Fibroblast of skin of right biceps (primary cell): ENCODE data around the gene MAGIX.
"Not testable (repeated sequence)": the region's sequence is repeated elsewhere in the genome, so short reads cannot be mapped to it uniquely, and the experiment has no call there.

Experiments
- DNase-seq: peaks from one replicate; pipeline ENCODE4 v3.0.0-alpha.2; 2013

Gene MAGIX

GRCh38 chrX:49162620-49163019 is at the start of gene MAGIX:
TSS of gene MAGIX (plus strand) at chrX:49162758. CDS start at chrX:49162890, 132 bp downstream.
- DNase-seq, result no peak

- no peak for DNase-seq
Measured at GRCh38 chrX:49116076-49116475, 46.5 kb upstream of the MAGIX start.

DNA sequence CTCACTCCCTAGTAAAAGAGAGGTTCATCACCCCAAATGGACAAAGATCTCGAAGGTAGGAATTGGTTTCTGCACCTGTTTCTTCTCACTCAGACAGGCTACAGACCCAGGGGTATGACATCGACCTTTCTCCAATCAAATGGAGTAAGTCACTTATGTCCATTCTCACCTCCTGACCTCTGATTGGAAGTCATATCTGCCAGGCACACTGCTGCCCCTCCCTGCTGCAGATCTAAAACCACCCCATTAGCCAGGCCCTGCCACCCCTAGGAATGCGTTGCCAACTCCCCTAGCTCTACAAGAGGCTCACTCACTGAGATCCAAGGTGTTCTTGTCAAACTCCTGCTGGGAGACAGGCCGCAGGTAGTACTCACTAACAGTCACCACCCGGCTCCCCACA is 45.8 kb upstream of the MAGIX start:
- no peak for DNase-seq

- DNase-seq, result no peak
Measured at GRCh38 chrX:49117581-49117980, 45.0 kb upstream of the MAGIX start.

DNA sequence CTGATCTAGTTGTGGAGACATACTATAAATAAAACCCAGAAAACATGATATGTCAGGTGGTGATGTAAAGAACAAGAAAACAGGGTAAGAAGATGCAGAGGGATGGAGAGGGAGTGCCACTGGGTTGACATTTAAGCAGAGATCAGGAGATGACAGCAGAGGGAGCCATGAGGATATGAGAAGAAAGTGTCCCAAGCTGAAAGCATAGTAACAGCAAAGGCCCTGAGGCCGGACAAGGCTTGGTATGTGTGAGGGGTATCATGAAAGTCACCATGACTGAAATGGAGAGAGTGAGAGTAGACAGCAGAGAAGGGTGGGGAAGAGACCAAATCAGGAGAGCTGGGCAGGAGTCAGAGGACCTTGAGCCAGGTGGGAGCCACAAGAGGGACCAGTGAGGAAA is 42.5 kb upstream of the MAGIX start:
- no peak for DNase-seq

DNA sequence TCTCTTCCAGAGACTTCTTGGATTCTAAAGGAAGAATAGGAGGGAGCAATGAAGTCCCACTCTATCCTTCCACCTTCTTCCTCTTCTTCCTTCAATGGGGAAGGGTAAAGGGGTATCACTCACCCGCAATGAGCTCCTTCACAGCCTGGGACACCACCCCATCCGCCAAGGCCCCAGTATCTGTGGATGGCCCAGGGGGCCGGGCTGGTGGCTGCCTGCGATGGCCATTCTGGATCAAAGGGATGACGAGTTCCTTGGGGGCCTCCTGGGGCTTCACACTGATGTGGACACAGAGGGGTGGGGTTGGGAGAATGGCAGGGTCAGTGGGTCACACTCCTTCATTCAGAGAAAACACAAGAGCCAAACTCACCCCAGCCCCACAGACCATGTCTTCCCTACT is 40.1 kb upstream of the MAGIX start:
- no peak for DNase-seq

GRCh38 chrX:49127742-49128258 is 34.8 kb upstream of the MAGIX start:
- not testable (repeated sequence) for DNase-seq

GRCh38 chrX:49129427-49129826 is 33.1 kb upstream of the MAGIX start:
- DNase-seq, result no peak

DNA sequence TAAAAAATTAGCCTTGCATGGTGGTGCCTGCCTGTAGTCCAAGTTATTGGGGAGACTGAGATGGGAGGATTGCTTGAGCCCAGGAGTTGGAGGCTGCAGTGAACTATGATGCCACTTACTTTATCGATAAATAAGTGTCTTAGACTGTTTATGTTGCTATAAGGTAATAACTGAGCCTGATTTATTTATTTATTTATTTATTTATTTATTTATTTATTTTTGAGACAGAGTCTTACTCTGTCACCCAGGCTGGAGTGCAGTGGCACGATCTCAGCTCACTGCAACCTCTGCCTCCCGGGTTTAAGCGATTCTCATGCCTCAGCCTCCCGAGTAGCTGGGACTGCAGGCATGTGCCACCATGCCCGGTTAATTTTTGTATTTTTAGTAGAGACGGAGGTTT is 30.3 kb upstream of the MAGIX start:
- not testable (repeated sequence) for DNase-seq

DNA sequence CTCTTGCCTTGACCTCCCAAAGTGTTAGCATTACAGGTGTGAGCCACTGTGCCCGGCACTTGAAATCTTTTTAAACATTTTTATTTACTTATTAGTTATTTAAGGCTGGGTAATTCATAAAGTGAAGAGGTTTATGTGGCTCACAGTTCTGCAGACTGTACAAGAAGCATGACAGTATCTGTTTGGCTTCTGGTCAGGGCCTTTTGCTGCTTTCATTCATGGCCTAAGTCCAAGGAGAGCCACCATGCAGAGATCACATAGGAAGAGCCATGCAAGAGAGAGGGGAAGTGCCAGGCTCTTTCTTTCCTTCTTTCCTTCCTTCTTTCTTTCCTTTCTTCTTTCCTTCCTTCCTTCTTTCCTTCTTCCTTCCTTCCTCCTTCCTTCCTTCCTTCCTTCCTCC is 28.8 kb upstream of the MAGIX start:
- no peak for DNase-seq

DNA sequence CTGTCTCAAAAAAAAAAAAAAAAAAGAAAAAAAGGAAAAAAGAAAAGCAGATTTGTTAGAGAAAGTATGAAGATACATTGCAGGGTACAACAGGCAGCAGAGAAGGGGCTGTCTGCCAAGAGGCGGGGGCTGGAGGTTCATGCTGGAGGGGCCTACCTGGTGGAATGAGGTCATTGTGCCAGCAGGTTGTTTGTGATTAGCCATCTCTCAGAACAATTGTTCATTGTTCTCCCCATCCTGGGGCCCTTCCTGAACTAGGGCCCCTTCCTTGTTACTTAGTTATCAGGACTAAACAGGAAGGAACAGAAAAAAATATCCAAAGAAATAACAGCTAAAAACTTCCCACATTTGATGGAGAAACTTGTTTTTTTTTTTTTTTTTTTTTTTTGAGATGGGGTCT is 25.1 kb upstream of the MAGIX start:
- DNase-seq, result no peak

- no peak for DNase-seq
Measured at GRCh38 chrX:49139713-49140112, 22.8 kb upstream of the MAGIX start.

DNA sequence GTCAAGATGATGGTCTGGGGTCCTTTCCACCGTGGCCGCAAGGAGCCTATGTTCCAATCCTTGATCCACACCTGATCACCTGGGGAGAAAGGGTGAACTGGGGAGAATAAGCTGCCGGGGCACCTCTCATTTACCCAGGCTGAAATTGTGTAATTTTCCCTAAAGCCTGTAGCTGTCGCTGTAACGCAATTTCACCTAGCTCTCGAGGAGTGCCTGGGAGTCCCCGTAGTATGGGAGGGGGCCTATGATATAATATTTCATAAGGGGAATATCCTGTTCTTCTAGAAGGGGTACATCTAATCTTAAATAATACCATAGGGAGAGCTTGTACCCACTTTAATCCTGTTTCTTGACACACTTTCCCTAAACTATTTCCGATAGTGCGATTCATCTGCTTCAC is 20.3 kb upstream of the MAGIX start:
- DNase-seq, result not testable (repeated sequence)

DNA sequence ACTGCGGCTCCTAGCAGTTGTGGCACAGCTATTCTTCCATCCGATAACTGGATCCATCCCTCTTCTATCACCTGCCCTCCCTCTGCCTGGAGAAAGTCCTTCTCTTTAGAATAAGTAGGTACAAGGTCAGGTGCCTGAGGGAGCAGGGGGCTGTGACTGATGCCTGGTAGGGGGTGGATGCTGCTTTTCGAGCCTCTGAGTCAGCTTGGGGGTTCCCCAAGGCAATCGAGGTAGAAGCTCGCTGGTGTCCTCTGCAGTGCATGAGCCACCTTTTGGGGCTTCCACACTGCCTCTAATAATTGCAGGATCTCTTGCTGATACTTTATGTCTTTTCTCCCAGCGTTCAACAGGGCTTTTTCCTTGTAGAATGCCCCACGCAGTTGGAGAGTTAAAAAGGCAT is 19.4 kb upstream of the MAGIX start:
- not testable (repeated sequence) for DNase-seq

DNA sequence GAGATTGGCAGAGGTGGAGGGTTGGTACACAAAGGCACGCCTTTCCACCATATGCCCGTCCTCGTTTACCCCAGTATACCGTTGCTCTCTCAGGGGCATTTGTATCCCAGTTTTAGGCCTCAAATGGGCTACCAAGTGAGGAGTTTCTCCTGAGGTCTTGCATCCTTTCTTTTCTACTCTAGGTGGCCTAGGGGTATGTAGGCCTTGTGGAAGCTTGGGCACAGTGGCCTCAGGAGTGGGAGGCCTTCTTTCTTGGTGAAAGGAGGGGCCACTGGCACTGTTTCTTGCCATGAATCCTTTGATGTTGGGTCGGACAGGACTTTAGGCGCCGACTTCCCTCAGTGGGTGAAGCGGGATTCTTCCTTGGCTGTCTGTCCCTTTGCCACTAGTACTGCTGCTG is 15.3 kb upstream of the MAGIX start:
- DNase-seq, result no peak

- DNase-seq, result no peak
Measured at GRCh38 chrX:49147936-49148335, 14.6 kb upstream of the MAGIX start.

DNA sequence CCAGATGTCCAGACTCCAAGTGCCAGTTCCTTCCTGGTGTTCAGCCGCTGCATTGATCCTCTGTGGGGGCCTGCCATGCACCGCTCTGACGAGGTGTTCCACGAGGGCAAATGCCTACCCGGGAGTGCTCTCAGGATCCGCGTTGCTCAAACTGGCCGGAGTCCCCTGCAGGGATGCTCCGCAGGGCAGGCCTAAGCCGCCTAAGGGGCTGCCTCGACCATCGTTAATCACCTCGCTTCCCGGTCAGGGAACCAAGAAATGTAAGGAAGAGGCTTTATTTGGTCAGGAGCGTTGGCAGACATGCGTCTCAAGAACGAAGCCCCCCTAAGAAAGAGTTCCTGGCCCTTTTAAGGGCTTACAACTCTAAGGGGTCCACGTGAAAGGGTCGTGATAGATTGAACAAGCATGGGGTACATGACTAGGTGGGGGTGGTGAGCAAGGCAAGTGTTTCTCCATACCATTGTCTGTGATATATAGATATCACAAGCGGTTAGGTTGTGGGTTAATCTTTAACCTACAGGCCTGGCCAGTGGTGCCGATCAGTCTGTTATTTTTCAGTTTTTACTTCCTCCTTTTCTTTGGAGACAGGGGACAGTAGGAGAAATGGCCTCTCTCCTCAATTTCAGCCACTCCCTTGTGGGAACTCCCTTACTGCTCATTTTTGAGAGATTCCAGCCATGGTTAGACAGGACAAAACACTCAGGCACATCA is 14.0 kb upstream of the MAGIX start:
- not testable (repeated sequence) for DNase-seq

GRCh38 chrX:49149291-49149690 is 13.3 kb upstream of the MAGIX start:
- not testable (repeated sequence) for DNase-seq

DNA sequence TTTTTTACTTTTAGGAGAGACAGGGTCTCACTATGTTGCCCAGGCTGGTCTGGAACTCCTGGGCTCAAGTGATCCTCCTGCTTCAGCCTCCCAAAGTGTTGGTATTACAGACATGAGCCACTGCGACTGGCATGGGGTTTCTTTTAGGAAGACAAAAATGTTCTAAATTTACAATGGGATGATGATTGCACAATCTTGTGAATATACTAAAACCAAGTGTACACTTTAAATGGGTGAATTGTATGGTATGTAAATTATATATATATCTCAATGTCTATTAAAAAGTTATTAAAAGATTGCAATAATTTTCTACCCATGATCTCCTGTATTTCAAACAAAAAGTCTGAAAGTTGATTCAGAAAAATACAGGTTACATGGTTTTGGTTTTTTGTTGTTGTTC is 9.1 kb upstream of the MAGIX start:
- no peak for DNase-seq

DNA sequence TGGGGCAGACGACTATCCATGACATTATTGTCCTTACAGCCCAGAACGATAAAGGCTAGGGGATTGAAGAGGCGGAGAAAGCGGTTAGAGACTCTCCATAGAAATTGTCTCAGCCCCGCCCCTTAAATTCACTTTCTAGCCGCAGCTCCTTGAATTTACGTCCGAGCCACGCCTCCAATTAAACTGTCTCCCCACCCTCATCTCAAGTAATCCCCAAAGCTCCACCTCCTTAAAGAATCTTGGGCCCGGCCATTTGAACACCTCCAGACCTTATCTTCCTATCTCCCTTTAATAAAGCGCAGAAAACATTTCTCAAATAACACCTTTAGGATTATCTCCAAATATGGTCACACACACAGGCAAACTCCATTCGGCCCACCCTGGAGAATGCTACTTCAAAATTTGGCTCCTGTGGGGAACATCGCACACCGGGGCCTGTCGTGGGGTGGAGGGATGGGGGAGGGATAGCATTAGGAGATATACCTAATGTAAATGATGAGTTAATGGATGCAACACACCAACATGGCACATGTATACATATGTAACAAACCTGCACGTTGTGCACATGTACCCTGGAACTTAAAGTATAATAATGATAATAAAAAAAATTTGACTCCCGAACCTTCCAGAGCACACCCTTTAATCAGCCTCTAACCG is 7.2 kb upstream of the MAGIX start:
- DNase-seq, result peak; percentile 78

- DNase-seq, result peak; percentile 92
Measured at GRCh38 chrX:49155900-49156837, 6.4 kb upstream of the MAGIX start.

DNA sequence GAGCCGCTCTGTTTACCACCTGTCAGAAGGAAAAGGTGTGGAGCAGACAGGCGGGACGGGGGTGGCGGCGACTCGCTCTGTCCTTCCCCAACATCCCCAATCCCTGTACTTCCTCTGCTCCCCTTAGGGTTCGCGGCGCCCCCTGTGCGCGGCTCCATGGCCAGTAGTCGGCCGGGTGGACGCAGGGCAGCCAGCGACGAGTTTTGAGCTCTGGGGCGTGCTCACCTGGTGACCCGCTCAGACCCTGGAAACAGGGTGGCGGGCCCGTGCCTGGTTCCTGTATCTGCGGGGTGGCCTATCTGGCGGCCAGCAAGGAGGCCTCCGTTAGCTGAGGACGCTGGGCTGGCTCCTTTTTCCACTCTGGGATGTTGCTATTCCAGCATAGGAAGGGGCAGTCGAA is 5.4 kb upstream of the MAGIX start:
- DNase-seq, result no peak

DNA sequence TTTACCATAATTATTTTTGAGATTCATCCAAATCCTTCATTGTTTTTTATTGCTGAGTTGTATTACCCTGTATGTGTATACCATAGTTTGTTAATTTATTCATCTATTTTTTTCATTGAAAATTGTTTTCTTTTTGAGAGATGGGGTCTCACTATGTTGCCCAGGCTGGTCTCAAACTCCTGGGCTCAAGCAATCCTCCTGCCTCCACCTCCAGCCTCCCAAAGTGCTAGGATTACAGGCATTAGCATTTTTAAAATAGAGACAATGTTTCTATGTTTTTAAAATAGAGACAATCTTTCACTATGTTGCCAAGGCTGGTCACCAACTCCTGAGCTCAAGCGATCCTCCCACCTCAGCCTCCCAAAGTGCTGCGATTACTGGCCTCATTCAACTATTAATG is 1.6 kb upstream of the MAGIX start:
- no peak for DNase-seq
